B cell (primary cell): ENCODE results near the gene DPYD. TPM values are rescaled to one million over a fixed set of nuclear protein-coding genes. Genes with fewer than 3 reads are reported as not detected.

Experiments used
- ATAC-seq: fragments of 200-7000 bp; cut with Tn5 transposase; one replicate; pipeline ENCODE4 v1.10.0; 2021; ENCODE audit warnings: low read depth, mild to moderate bottlenecking, moderate number of reproducible peaks, moderate library complexity
- CTCF ChIA-PET: fragments of 350-600 bp; sonication (Branson Sonifier 250); formaldehyde crosslinking; loops from one replicate; lab custom pipeline; 2021; ENCODE audit warnings: antibody characterized with exemption, inconsistent platforms; lab: Charles Lee
- POLR2A ChIA-PET: fragments of 350-600 bp; sonication (Branson Sonifier 250); formaldehyde crosslinking; loops from one replicate; lab custom pipeline; 2021; ENCODE audit warnings: antibody characterized with exemption; lab: Charles Lee
- DNase-seq: peaks from one replicate; pipeline ENCODE4 v3.0.0; 2013
- H2AFZ ChIP-seq: 2 replicates; pipeline ENCODE4 v1.6.1; 2012; ENCODE audit warnings: mild to moderate bottlenecking, low read depth, low read length; ENCODE audit not compliant: insufficient read depth, poor library complexity, severe bottlenecking
- H3K27ac ChIP-seq, 2 donors: 1 replicate in 1 of 2; 2 replicates in 1 of 2; pipeline ENCODE4 v1.5.1; 2012 to 2013; ENCODE audit warnings: low read length in 2 of 2, mild to moderate bottlenecking in 2 of 2, moderate library complexity in 1 of 2
- H3K27me3 ChIP-seq, 4 experiments: fragments of 200-600 bp in 1 of 4; sonication (generic) in 1 of 4; replicated peaks in 1 of 4; 1 replicate in 2 of 4; 2 replicates in 2 of 4; pipeline versions ENCODE4 v1.6.1 to v1.7.0; 2013 to 2016; ENCODE audit warnings: low read length in 3 of 4, mild to moderate bottlenecking in 2 of 4, mixed read lengths in 1 of 4, moderate library complexity in 1 of 4; ENCODE audit not compliant: insufficient read depth in 4 of 4, control insufficient read depth in 3 of 4; ENCODE audit errors: control extremely low read depth in 1 of 4
- H3K36me3 ChIP-seq, 2 experiments: replicated peaks in 1 of 2; 1 replicate in 1 of 2; 2 replicates in 1 of 2; pipeline versions ENCODE4 v1.6.1 to v1.7.1; 2013; ENCODE audit warnings: low read length in 1 of 2; ENCODE audit not compliant: insufficient read depth in 2 of 2, control insufficient read depth in 1 of 2; ENCODE audit errors: control extremely low read depth in 1 of 2, extremely low read depth in 1 of 2
- H3K4me1 ChIP-seq, 2 donors: fragments of 200-600 bp in 1 of 2; sonication (generic) in 1 of 2; 1 replicate in 1 of 2; 2 replicates in 1 of 2; pipeline versions ENCODE4 v1.5.1 to v1.6.1; 2013 to 2017; ENCODE audit warnings: low read length in 2 of 2; ENCODE audit not compliant: control insufficient read depth in 2 of 2, insufficient read depth in 2 of 2
- H3K4me2 ChIP-seq: replicated peaks from 2 replicates; pipeline ENCODE3; 2012; ENCODE audit warnings: mild to moderate bottlenecking, low read depth, low read length; ENCODE audit not compliant: poor library complexity, severe bottlenecking
- H3K4me3 ChIP-seq, 5 experiments: fragments of 200-600 bp in 1 of 5; sonication (generic) in 1 of 5; 1 replicate in 3 of 5; 2 replicates in 2 of 5; pipeline versions ENCODE4 v1.5.1 to v1.7.0; 2011 to 2016; ENCODE audit warnings: low read length in 4 of 5, mild to moderate bottlenecking in 4 of 5, low read depth in 2 of 5, control low read depth in 1 of 5, moderate library complexity in 1 of 5; ENCODE audit not compliant: insufficient read depth in 1 of 5; ENCODE audit errors: control extremely low read depth in 1 of 5, extremely low read depth in 1 of 5
- H3K79me2 ChIP-seq: fragments of 200-600 bp; sonication (generic); one replicate; pipeline ENCODE4 v1.6.0; 2016; ENCODE audit warnings: low read length; ENCODE audit not compliant: control insufficient read depth, insufficient read depth
- H3K9ac ChIP-seq: fragments of 200-600 bp; sonication (generic); 2 replicates; pipeline ENCODE4 v1.6.1; 2017; ENCODE audit warnings: mild to moderate bottlenecking, low read length, moderate library complexity
- H3K9me3 ChIP-seq, 3 donors: one replicate each; pipeline versions ENCODE4 v1.6.1 to v1.7.1; 2013; ENCODE audit warnings: low read length in 2 of 3; ENCODE audit not compliant: control insufficient read depth in 2 of 3, insufficient read depth in 1 of 3; ENCODE audit errors: control extremely low read depth in 1 of 3
- H4K20me1 ChIP-seq: 2 replicates; pipeline ENCODE4 v1.6.0; 2012; ENCODE audit warnings: mild to moderate bottlenecking, low read length; ENCODE audit not compliant: insufficient read depth, control insufficient read depth, poor library complexity, severe bottlenecking
- H3K27ac Mint-ChIP-seq: one replicate; pipeline ENCODE4 v1.8.0; 2021; ENCODE audit warnings: mixed read lengths
- H3K27me3 Mint-ChIP-seq: one replicate; pipeline ENCODE4 v1.8.0; 2021; ENCODE audit warnings: mixed read lengths
- H3K4me1 Mint-ChIP-seq: one replicate; pipeline ENCODE4 v1.8.0; 2021; ENCODE audit warnings: mixed read lengths
- H3K4me3 Mint-ChIP-seq: one replicate; pipeline ENCODE4 v1.8.0; 2021; ENCODE audit warnings: mixed read lengths
- H3K9me3 Mint-ChIP-seq: one replicate; pipeline ENCODE4 v1.8.0; 2022; ENCODE audit warnings: mixed read lengths; ENCODE audit not compliant: insufficient read depth
- EZH2 ChIP-seq: IDR thresholded peaks from 2 replicates; pipeline ENCODE4 v1.6.1; 2012; ENCODE audit warnings: borderline replicate concordance, low read depth, mild to moderate bottlenecking, moderate library complexity, low read length; ENCODE audit not compliant: insufficient read depth, poor library complexity, severe bottlenecking
- WGBS: methylation state at CpG from one replicate; pipeline ENCODE4 v1.1.5; 2013; ENCODE audit warnings: missing lambda C conversion rate; ENCODE audit not compliant: insufficient coverage; 5-methylcytosine and 5-hydroxymethylcytosine counted together
- intact Hi-C: fragments of 100-400 bp; cut with micrococcal nuclease; formaldehyde crosslinking; loops from one replicate; pipeline ENCODE4 v1.10.0; 2022
- polyA plus RNA-seq: library from polyadenylated mRNA; depleted of rRNA; stranded (reverse); fragments of >200 nt; gene quantifications from 2 replicates; pipeline ENCODE4 v1.2.3, GENCODE V29; 2012
- total RNA-seq, 2 donors: library from RNA; stranded (reverse); fragments of 120-200 nt in 1 of 2; gene quantifications; 1 replicate in 1 of 2; 2 replicates in 1 of 2; pipeline versions ENCODE4 v1.2.3 to v1.2.4, GENCODE V29; 2013 to 2022
- TF ChIP-seq, protein P1 (sequence below): fragments of 200-600 bp; IDR thresholded peaks from one replicate; pipeline ENCODE4 v1.8.0; 2022; ENCODE audit warnings: antibody characterized with exemption, mild to moderate bottlenecking

Gene DPYD
- total and polyA plus RNA-seq, 2 donors (not counting 1 experiment from before 2014, with no cell fraction given) = 4.2 to 19.0 TPM

DNA sequence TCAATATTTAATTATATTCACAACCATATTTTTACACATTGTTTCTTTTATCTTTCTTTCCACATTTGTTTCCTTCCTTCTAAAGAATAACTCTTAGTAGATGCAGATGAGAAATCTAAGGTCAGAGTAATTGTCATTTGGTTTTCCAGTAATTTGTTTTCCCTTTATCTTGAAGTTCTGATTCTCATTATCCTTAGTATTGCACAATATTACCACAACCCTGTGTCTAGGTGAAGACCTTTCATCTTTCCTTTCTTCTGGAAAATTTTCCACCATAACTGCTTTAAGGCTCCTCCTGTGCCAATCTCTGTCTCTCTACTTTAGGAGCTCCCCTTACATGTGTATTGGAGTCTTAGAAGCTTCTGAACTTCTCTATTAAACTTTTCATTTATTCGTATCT is 209.0 kb downstream of the DPYD start:
- Histone ChIP-seq H3K4me1 (no peaks in the 10 kb centered on the region), H3K4me2 (no peak overlapping the region), H4K20me1 (no peaks in the 10 kb centered on the region), H3K27ac (no peak overlapping the region), H3K36me3 (no peaks in the 10 kb centered on the region), H2AFZ (no peak overlapping the region), H3K9ac (no peak overlapping the region), H3K79me2 (no peaks in the 10 kb centered on the region), H3K9me3 (no peaks in the 10 kb centered on the region), H3K4me3 (no peak overlapping the region), H3K27me3 (no peaks in the 10 kb centered on the region)
- no CpG with 5 or more reads among the region's 1 CpG for WGBS
- ATAC-seq (no peak), DNase-seq (no peak)
- intact Hi-C loops = no loop called here
- H3K4me1 Mint-ChIP-seq = no peaks in the 10 kb centered on the region
- H3K4me3 Mint-ChIP-seq = no peak overlapping the region
- POLR2A ChIA-PET = no interaction called here
- no peak overlapping the region for H3K27ac Mint-ChIP-seq
- CTCF ChIA-PET = no interaction called here
- H3K27me3 Mint-ChIP-seq = no peaks in the 10 kb centered on the region
- H3K9me3 Mint-ChIP-seq = peaks cover 3% of the 10 kb centered on the region
- TF ChIP-seq EZH2 = no peak
- TF ChIP-seq, protein P1, sequence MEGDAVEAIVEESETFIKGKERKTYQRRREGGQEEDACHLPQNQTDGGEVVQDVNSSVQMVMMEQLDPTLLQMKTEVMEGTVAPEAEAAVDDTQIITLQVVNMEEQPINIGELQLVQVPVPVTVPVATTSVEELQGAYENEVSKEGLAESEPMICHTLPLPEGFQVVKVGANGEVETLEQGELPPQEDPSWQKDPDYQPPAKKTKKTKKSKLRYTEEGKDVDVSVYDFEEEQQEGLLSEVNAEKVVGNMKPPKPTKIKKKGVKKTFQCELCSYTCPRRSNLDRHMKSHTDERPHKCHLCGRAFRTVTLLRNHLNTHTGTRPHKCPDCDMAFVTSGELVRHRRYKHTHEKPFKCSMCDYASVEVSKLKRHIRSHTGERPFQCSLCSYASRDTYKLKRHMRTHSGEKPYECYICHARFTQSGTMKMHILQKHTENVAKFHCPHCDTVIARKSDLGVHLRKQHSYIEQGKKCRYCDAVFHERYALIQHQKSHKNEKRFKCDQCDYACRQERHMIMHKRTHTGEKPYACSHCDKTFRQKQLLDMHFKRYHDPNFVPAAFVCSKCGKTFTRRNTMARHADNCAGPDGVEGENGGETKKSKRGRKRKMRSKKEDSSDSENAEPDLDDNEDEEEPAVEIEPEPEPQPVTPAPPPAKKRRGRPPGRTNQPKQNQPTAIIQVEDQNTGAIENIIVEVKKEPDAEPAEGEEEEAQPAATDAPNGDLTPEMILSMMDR = no peak

DNA sequence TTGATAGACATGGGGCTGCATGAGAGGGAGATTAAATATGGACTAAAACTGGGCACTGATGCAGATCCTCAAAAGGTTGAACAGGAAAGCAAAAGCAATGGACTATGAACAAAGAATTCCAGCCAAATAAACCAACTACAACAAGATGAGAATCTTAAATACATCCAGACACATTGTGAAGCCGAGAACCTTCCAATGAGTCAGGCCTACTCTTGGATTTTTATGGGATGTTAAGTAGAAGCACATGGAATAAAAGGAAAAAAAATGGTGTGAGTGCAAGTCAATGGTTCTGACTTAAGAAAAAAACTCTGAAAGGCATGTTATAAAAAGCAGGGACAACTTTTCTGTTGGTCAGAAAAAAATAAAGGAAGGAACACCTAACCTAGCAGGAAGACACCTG is 227.2 kb downstream of the DPYD start:
- ChIA-PET POLR2A (no interaction called here), CTCF (no interaction called here)
- H3K9me3 Mint-ChIP-seq = no peaks in the 10 kb centered on the region
- no peak overlapping the region for H3K4me3 Mint-ChIP-seq
- no peak overlapping the region for H3K27ac Mint-ChIP-seq
- Histone ChIP-seq H3K79me2 (no peaks in the 10 kb centered on the region), H3K9ac (no peak overlapping the region), H4K20me1 (no peaks in the 10 kb centered on the region), H2AFZ (no peak overlapping the region), H3K4me1 (no peaks in the 10 kb centered on the region), H3K4me2 (no peak overlapping the region), H3K27me3 (no peaks in the 10 kb centered on the region), H3K36me3 (peaks cover 0 to 4% of the 10 kb centered on the region in 2 experiments), H3K9me3 (no peaks in the 10 kb centered on the region), H3K27ac (no peak overlapping the region), H3K4me3 (no peak overlapping the region)
- no peak for ATAC-seq
- DNase-seq = no peak
- no CpG with 5 or more reads among the region's 1 CpG for WGBS
- H3K27me3 Mint-ChIP-seq = no peaks in the 10 kb centered on the region
- TF ChIP-seq, protein P1 = no peak
- no peak for TF ChIP-seq EZH2
- intact Hi-C loops = no loop called here
- no peaks in the 10 kb centered on the region for H3K4me1 Mint-ChIP-seq
